Thyroid gland (tissue), 4 donors: ENCODE measurements around the gene PROC. TPM values are rescaled to one million over a fixed set of nuclear protein-coding genes. Genes with fewer than 3 reads are reported as not detected.

Source experiments
- DNase-seq, 2 donors: peaks; one replicate each; pipeline ENCODE4 v3.0.0-alpha.2; 2019
- H3K27ac ChIP-seq, 3 donors: fragments of 200-600 bp; sonication (generic); 1 replicate in 2 of 3; 2 replicates in 1 of 3; pipeline ENCODE4 v1.5.1; 2016 to 2019; ENCODE audit warnings: mild to moderate bottlenecking in 1 of 3, moderate library complexity in 1 of 3
- H3K27me3 ChIP-seq: fragments of 200-600 bp; sonication (generic); one replicate; pipeline ENCODE4 v1.5.1; 2019
- H3K36me3 ChIP-seq, 2 donors: fragments of 200-600 bp; sonication (generic); one replicate each; pipeline ENCODE4 v1.5.1; 2016 to 2019
- H3K4me1 ChIP-seq, 2 donors: fragments of 200-600 bp; sonication (generic); one replicate each; pipeline ENCODE4 v1.5.1; 2017 to 2019
- H3K4me3 ChIP-seq, 3 donors: fragments of 200-600 bp; sonication (generic); replicated peaks in 1 of 3; 1 replicate in 2 of 3; 2 replicates in 1 of 3; pipeline ENCODE4 v1.5.1; 2016; ENCODE audit warnings: mild to moderate bottlenecking in 1 of 3
- H3K9me3 ChIP-seq: fragments of 200-600 bp; sonication (generic); one replicate; pipeline ENCODE4 v1.5.1; 2017
- CTCF ChIP-seq, 6 experiments: fragments of 200-600 bp in 3 of 6; fragments of 450-650 bp in 3 of 6; sonication (generic) in 3 of 6; IDR thresholded peaks; one replicate each; pipeline ENCODE4 v1.5.1; 2016 to 2019; ENCODE audit warnings: antibody characterized with exemption in 6 of 6, mild to moderate bottlenecking in 2 of 6, inconsistent platforms in 1 of 6, moderate library complexity in 1 of 6
- POLR2A ChIP-seq, 2 donors: fragments of 450-650 bp; IDR thresholded peaks; one replicate each; pipeline ENCODE4 v1.6.1; 2017; ENCODE audit warnings: antibody characterized with exemption in 2 of 2, mild to moderate bottlenecking in 2 of 2, moderate library complexity in 1 of 2
- WGBS, 2 donors: methylation state at CpG; one replicate each; pipeline ENCODE4 v1.1.5; 2017; 5-methylcytosine and 5-hydroxymethylcytosine counted together
- intact Hi-C: fragments of 100-400 bp; cut with DNase I; formaldehyde crosslinking; loops from one replicate; pipeline ENCODE4 v1.15.1; 2023
- total RNA-seq, 4 donors: library from RNA; depleted of rRNA; stranded (reverse); fragments of >200 nt; gene quantifications; one replicate each; pipeline ENCODE4 v1.2.3, GENCODE V29; 2016

PROC gene
- not detected for total RNA-seq

- TF ChIP-seq CTCF (IDR thresholded peaks at IDR 0.05) (no peak), POLR2A (IDR thresholded peaks at IDR 0.05) (no peak)
- H3K9me3 ChIP-seq = no peaks in the 10 kb centered on the region
- DNase-seq = no peak
- intact Hi-C loops = no loop called here
- WGBS, 2 donors = 78 to 84% methylated on average over 15 to 16 of the region's 16 CpGs
- no peaks in the 10 kb centered on the region for H3K27me3 ChIP-seq
- H3K36me3 ChIP-seq = no peaks in the 10 kb centered on the region
- peaks cover 26 to 35% of the 10 kb centered on the region in 2 donors for H3K4me1 ChIP-seq
- no peak within 1 kb of the TSS for H3K27ac ChIP-seq
- H3K4me3 ChIP-seq = no peak within 1 kb of the TSS
These were observed at the start of gene PROC for GRCh38 chr2:127418300-127419111. Gene PROC, plus strand, starts transcription at chr2:127418427. Its CDS starts 1,516 bp downstream, at chr2:127419943.

DNA sequence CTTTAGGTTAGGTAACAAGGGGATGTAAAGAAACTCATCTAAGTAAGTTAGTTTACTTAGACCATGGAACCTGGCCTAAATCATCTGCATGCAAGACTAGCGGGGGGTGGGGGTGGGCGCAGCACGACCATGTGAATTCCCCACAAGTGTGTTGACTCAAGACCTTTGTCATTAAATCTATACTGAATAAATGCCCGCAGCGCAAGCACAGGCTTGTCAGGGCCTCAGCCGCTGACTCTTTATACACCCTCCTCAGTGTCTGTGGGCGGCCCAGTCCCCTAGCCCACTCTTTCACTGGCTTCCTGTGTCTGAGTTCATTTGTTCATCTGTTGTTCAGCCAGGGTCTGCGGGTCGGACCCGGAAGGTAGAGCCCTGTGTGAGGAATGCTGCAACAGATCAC lies 48.2 kb upstream of the PROC start:
- 92 to 98% methylated on average over 10 of the region's 10 CpGs for WGBS, 2 donors
- Histone ChIP-seq H3K36me3 (no peaks in the 10 kb centered on the region), H3K4me1 (peaks cover 18 to 34% of the 10 kb centered on the region in 2 donors), H3K4me3 (no peak overlapping the region), H3K27me3 (no peaks in the 10 kb centered on the region), H3K9me3 (no peaks in the 10 kb centered on the region), H3K27ac (peak overlapping the region in 2 of 3 donors; percentile 57 to 91)
- TF ChIP-seq CTCF (IDR thresholded peaks at IDR 0.05) (no peak), POLR2A (IDR thresholded peaks at IDR 0.05) (no peak)
- no peak for DNase-seq
- intact Hi-C loops = no loop called here

DNA sequence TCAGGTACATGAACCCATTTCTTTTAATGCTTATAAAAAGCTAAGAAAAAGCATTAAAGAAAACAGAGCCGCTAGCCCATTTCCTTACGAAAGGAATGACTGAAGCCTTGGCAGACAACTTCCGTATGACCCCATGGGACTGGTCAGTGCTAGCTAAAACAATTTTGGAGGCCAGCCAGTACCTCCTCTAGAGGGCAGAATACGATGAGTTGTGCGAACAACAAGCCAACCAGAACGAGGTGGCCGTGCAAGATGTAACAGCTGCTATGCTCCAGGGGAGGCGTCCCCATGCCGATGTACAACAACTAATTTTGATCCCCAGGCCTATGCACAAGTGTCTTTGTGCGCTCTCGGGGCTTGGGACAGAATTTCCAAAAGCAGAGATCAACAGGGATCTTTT lies 47.2 kb upstream of the PROC start:
- Histone ChIP-seq H3K4me1 (peaks cover 11 to 23% of the 10 kb centered on the region in 2 donors), H3K27ac (peak overlapping the region; percentile 24 to 91 (median 57)), H3K36me3 (no peaks in the 10 kb centered on the region), H3K27me3 (no peaks in the 10 kb centered on the region), H3K4me3 (no peak overlapping the region), H3K9me3 (no peaks in the 10 kb centered on the region)
- intact Hi-C loops = no loop called here
- DNase-seq = peak; percentile 81
- TF ChIP-seq POLR2A (IDR thresholded peaks at IDR 0.05) (no peak), CTCF (IDR thresholded peaks at IDR 0.05) (peak in 1 of 6 experiments; percentile 14)
- WGBS, 2 donors = 46 to 62% methylated on average over 11 of the region's 11 CpGs

DNA sequence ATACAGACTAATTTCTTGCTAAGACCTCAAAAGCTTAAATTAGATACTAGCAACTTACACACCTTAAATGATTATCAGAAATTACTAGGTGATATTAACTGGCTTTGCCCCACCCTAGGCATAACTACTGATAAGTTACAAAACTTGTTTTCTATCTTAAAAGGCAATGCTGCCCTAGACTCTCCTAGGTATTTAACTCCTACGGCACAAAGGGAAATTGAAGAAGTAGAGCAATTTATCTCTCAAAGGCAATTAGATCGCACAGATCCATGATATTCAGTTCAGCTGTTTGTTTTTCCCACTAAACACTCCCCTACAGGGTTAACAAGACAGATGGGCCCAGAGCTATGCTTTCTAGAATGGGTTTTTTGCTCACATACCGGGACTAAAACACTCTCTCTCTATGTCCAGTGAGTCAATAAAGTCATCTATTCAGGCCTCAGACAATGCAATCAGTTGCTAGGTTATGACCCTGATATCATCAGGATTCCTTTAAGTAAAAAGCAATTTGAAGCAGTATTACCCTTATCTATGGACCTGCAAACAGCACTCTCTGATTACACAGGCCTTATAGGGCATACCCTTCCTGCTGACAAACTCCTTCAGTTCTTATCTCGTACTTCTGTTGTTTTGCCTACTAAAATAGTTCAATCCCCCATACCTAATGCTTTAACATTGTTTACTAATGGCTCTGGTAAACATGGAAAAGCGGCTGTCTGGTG lies 44.7 kb upstream of the PROC start:
- TF ChIP-seq POLR2A (IDR thresholded peaks at IDR 0.05) (no peak), CTCF (IDR thresholded peaks at IDR 0.05) (no peak)
- peaks cover 11 to 21% of the 10 kb centered on the region in 2 donors for H3K4me1 ChIP-seq
- H3K9me3 ChIP-seq = no peaks in the 10 kb centered on the region
- WGBS, 2 donors = 89 to 95% methylated on average over 5 of the region's 5 CpGs
- H3K27ac ChIP-seq = no peak overlapping the region
- no peak overlapping the region for H3K4me3 ChIP-seq
- H3K27me3 ChIP-seq = no peaks in the 10 kb centered on the region
- DNase-seq = no peak
- H3K36me3 ChIP-seq = no peaks in the 10 kb centered on the region
- intact Hi-C loops = no loop called here

DNA sequence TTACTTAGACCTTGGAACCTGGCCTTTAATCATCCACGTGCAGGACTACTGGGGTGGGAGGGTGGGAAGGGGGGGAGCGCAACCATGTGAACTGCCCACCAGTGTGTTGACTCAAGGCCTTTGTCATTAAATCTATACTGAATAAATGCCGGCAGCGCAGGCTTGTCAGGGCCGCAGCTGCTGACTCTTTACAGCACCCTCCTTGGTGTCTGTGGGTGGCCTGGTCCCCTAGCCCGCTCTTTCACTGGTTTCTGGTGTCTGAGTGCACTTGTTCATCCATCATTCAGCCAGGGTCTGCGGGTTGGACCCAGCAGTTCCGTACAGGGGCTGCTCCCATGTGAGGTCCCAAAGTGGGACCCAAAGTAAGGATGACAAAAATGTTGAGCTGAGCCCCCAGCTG lies 42.0 kb upstream of the PROC start:
- Histone ChIP-seq H3K27ac (no peak overlapping the region), H3K4me1 (peaks cover 3 to 16% of the 10 kb centered on the region in 2 donors), H3K4me3 (no peak overlapping the region), H3K9me3 (no peaks in the 10 kb centered on the region), H3K27me3 (no peaks in the 10 kb centered on the region), H3K36me3 (no peaks in the 10 kb centered on the region)
- no peak for DNase-seq
- intact Hi-C loops = no loop called here
- 91 to 96% methylated on average over 8 of the region's 8 CpGs for WGBS, 2 donors
- no peak for TF ChIP-seq POLR2A (IDR thresholded peaks at IDR 0.05)
- no peak for TF ChIP-seq CTCF (IDR thresholded peaks at IDR 0.05)
